GM19351 (cell line): ENCODE measurements around the gene KLHDC1.
"Not testable (repeated sequence)": the region's sequence is repeated elsewhere in the genome, so short reads cannot be mapped to it uniquely, and the experiment has no call there.

Source experiments
- ATAC-seq: cut with Tn5 transposase; IDR thresholded peaks from one replicate; pipeline ENCODE4 v1.9.1; 2021; ENCODE audit warnings: mild to moderate bottlenecking, moderate library complexity; ENCODE audit not compliant: unreplicated experiment

KLHDC1 gene

GRCh38 chr14:49781040-49781439 lies 88.1 kb downstream of the KLHDC1 start:
- ATAC-seq: not testable (repeated sequence)

DNA sequence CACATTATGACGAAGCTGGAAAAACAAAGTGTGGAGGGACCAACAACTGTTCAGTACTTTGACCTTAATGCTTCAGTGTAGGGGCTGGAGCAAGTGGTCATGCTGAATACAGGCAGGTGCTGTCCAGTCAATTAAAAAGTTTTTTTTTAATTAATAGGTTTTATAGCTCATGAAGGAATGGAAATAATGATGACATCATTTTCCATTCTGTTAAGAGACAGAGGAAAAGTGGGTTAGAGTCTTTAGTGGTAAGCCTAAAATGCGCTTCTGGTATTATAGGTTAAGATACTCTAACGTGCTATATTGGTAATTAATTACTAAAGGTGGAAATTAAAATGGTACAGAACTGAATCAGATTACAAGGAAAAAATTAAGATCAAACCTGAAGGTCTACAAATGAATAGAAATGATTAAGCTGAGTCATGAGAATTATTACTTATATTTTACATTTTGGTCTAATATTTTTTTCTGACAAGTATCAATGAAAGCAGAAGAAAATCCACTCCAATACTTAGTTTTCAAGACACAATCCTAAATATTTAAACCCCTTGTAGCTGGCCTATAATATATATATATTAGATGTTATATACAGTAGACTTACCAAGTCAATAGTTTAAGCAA lies 90.6 kb downstream of the KLHDC1 start:
- ATAC-seq: no peak

DNA sequence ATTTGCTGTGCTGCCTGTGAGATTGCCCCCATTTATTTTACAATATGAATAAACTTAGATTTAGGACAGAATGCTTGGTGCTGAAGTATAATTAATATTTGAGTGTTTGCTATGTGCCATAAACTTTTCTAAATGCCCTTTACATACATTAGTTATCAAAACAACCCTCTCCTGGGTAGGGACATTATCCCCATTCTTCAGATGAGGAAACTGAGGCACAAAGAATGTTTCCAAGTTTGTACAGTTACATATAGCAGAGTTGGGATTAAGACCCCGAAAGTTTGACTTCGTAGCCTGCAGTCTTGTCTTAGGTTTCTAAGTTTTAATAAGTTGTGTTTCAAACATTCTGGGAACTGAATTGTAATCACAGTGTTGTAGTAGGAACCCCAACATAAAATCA lies 93.4 kb downstream of the KLHDC1 start:
- no peak for ATAC-seq

DNA sequence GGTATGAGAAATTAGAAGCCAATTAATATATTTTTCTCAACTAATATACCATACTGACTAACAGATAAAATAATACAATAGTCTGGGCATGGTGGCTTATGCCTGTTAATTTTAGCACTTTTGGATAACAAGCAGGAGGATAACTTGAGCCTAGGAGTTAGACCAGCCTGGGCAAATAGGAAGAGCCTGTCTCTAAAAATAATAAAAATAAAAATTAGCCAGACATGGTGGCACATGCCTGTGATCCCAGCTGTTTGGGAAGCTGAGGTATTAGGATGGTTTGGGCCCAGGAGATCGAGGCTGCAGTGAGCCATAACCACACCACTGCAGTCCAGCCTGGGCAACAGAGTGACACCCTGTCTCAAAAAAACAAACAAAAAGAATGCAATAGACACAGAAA lies 99.7 kb downstream of the KLHDC1 start:
- ATAC-seq: no peak

DNA sequence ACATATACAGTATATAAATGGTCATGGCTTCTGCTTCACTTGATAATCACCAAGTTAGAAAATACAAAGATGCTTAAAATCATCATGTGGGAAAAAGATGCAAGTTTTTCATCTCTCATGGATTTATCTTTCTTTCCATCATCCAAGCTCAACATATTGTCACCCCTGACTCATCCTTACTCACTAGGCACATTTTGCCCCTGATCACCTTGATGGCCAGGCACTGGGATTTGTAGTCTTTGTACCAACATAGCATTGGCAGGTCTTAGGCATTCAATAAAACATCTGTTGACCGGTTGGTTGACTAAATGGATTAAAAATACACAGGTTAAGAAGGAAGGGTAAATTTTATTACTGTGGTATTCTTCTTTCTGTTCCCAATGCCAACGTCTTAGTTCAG lies 103.1 kb downstream of the KLHDC1 start:
- no peak for ATAC-seq
